Erythroblast (primary cell): ENCODE data around the gene TM9SF1.

Source experiments
- GATA1 ChIP-seq: IDR thresholded peaks from 2 replicates; pipeline ENCODE4 v1.6.1; 2011; ENCODE audit warnings: low read depth, mild to moderate bottlenecking, control low read depth, low read length, moderate library complexity
- POLR2A ChIP-seq: IDR thresholded peaks from 2 replicates; pipeline ENCODE4 v1.6.1; 2011; ENCODE audit warnings: mild to moderate bottlenecking, low read length

GRCh38 chr14:24144451-24144850 is 50.8 kb downstream of the TM9SF1 start:
- TF ChIP-seq POLR2A (no peak), GATA1 (no peak)
